ENCODE results near the gene ZPBP. TPM values are rescaled to one million over a fixed set of nuclear protein-coding genes. Genes with fewer than 3 reads are reported as not detected.

The ZPBP gene
- total and polyA plus RNA-seq, 2 donors from 2014 or later: 0.22 TPM; not detected in 1

- no peak for TF ChIP-seq CTCF (IDR thresholded peaks at IDR 0.05; ENCODE audit: borderline replicate concordance, extremely low read depth, insufficient read depth)
- H3K27ac ChIP-seq (ENCODE audit: low read depth in 2 of 2, low read length in 2 of 2): no peak overlapping the region
- FAIRE-seq (no peak), DNase-seq (no peak)
- intact Hi-C loops (cut with DNase I): no loop called here
- H3K4me1 ChIP-seq (ENCODE audit: control insufficient read depth in 2 of 3, insufficient read depth in 2 of 3, low read depth in 1 of 3, low read length in 3 of 3): no peaks in the 10 kb centered on the region
- H3K4me3 ChIP-seq (ENCODE audit: low read length in 3 of 3): no peak overlapping the region
- no peaks in the 10 kb centered on the region for H3K27me3 ChIP-seq (ENCODE audit: control insufficient read depth, insufficient read depth, low read length)
- H3K9ac ChIP-seq (ENCODE audit: low read length in 3 of 3): no peak overlapping the region
- H3K9me3 ChIP-seq (ENCODE audit: control insufficient read depth in 2 of 3, insufficient read depth in 1 of 3, low read length in 3 of 3): no peaks in the 10 kb centered on the region
- no peaks in the 10 kb centered on the region for H3K36me3 ChIP-seq (ENCODE audit: control insufficient read depth in 2 of 3, insufficient read depth in 3 of 3, low read length in 3 of 3)
Measured at GRCh38 chr7:49926720-49927119, 166.3 kb downstream of the ZPBP start.

DNA sequence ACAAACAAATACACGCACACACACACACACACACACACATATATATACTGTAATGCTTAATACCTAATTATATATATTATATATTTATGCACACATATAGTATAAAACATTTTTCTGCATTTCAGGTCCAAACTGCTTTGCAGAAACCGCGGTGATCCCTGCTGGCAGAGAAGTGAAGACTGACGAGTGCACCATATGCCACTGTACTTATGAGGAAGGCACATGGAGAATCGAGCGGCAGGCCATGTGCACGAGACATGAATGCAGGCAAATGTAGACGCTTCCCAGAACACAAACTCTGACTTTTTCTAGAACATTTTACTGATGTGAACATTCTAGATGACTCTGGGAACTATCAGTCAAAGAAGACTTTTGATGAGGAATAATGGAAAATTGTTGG is 181.1 kb downstream of the ZPBP start:
- Histone ChIP-seq H3K9ac (ENCODE audit: low read length in 3 of 3) (no peak overlapping the region), H3K4me1 (ENCODE audit: control insufficient read depth in 2 of 3, insufficient read depth in 2 of 3, low read depth in 1 of 3, low read length in 3 of 3) (no peaks in the 10 kb centered on the region), H3K27ac (ENCODE audit: low read depth in 2 of 2, low read length in 2 of 2) (no peak overlapping the region), H3K36me3 (ENCODE audit: control insufficient read depth in 2 of 3, insufficient read depth in 3 of 3, low read length in 3 of 3) (no peaks in the 10 kb centered on the region), H3K9me3 (ENCODE audit: control insufficient read depth in 2 of 3, insufficient read depth in 1 of 3, low read length in 3 of 3) (no peaks in the 10 kb centered on the region), H3K27me3 (ENCODE audit: control insufficient read depth, insufficient read depth, low read length) (no peaks in the 10 kb centered on the region), H3K4me3 (ENCODE audit: low read length in 3 of 3) (no peak overlapping the region)
- FAIRE-seq (no peak), DNase-seq (no peak)
- intact Hi-C loops (cut with DNase I): no loop called here
- TF ChIP-seq CTCF (IDR thresholded peaks at IDR 0.05; ENCODE audit: borderline replicate concordance, extremely low read depth, insufficient read depth): no peak

DNA sequence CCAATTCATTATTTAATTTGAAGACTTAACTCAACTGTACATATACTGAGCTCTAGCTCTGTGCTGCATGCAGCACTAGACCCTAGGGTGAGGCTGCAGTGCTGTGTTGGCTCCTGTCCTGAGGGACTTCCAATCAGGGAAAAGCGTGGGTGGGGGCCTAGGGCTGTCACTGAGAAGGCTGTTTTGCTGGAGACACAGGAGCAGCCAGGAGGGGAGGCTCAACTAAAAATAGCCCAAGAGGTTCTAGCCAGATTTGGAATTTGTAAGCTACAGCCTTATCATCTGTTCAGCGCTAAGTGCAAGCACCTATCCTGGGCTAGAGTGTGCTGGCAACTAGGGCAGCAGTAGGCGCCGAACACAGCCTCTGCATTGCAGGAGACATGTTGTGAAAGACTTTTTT is 198.5 kb downstream of the ZPBP start:
- Histone ChIP-seq H3K4me1 (ENCODE audit: control insufficient read depth in 2 of 3, insufficient read depth in 2 of 3, low read depth in 1 of 3, low read length in 3 of 3) (no peaks in the 10 kb centered on the region), H3K9me3 (ENCODE audit: control insufficient read depth in 2 of 3, insufficient read depth in 1 of 3, low read length in 3 of 3) (no peaks in the 10 kb centered on the region), H3K4me3 (ENCODE audit: low read length in 3 of 3) (no peak overlapping the region), H3K27me3 (ENCODE audit: control insufficient read depth, insufficient read depth, low read length) (no peaks in the 10 kb centered on the region), H3K9ac (ENCODE audit: low read length in 3 of 3) (no peak overlapping the region), H3K27ac (ENCODE audit: low read depth in 2 of 2, low read length in 2 of 2) (no peak overlapping the region), H3K36me3 (ENCODE audit: control insufficient read depth in 2 of 3, insufficient read depth in 3 of 3, low read length in 3 of 3) (no peaks in the 10 kb centered on the region)
- FAIRE-seq (no peak), DNase-seq (no peak)
- no peak for TF ChIP-seq CTCF (IDR thresholded peaks at IDR 0.05; ENCODE audit: borderline replicate concordance, extremely low read depth, insufficient read depth)
- intact Hi-C loops (cut with DNase I): no loop called here

DNA sequence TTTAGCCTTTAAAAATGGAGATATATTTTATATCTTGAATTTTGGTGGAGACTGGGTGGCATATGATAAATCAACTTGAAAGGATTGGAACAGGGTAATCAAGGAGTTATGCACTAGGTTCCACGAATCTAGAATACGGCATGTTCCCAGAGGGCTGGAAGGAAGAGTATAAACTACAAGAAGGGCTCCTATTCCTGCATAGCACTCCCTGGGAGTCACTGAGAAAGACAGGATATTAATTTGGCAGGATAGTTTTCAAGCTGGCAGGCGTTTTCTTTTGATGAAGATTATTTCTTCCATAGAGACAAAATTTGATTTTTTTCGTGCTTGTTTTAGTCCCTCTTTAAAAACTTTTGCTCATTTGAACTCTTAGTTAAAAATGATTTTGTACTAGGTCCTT is 199.9 kb downstream of the ZPBP start:
- no peak for FAIRE-seq
- no peak overlapping the region for H3K9ac ChIP-seq (ENCODE audit: low read length in 3 of 3)
- no peak for TF ChIP-seq CTCF (IDR thresholded peaks at IDR 0.05; ENCODE audit: borderline replicate concordance, extremely low read depth, insufficient read depth)
- no peaks in the 10 kb centered on the region for H3K36me3 ChIP-seq (ENCODE audit: control insufficient read depth in 2 of 3, insufficient read depth in 3 of 3, low read length in 3 of 3)
- intact Hi-C loops (cut with DNase I): no loop called here
- H3K27ac ChIP-seq (ENCODE audit: low read depth in 2 of 2, low read length in 2 of 2): no peak overlapping the region
- H3K27me3 ChIP-seq (ENCODE audit: control insufficient read depth, insufficient read depth, low read length): no peaks in the 10 kb centered on the region
- H3K4me1 ChIP-seq (ENCODE audit: control insufficient read depth in 2 of 3, insufficient read depth in 2 of 3, low read depth in 1 of 3, low read length in 3 of 3): no peaks in the 10 kb centered on the region
- no peak for DNase-seq
- no peak overlapping the region for H3K4me3 ChIP-seq (ENCODE audit: low read length in 3 of 3)
- H3K9me3 ChIP-seq (ENCODE audit: control insufficient read depth in 2 of 3, insufficient read depth in 1 of 3, low read length in 3 of 3): no peaks in the 10 kb centered on the region
